ENCODE measurements around the gene TSPEAR.

GRCh38 chr21:44703731-44704635, 7.4 kb downstream of the TSPEAR start:
- TF ChIP-seq CTCF (IDR thresholded peaks at IDR 0.05) (no peak), POLR2AphosphoS5 (IDR thresholded peaks at IDR 0.05) (no peak), EP300 (IDR thresholded peaks at IDR 0.05) (no peak), POLR2A (IDR thresholded peaks at IDR 0.05; ENCODE audit: low read depth) (no peak)
